AG09319 (cell line): ENCODE results near the gene ZNF518B.

Experiments
- DNase-seq: peaks from one replicate; pipeline ENCODE4 v3.0.0-alpha.2; 2010; ENCODE audit warnings: low read depth; ENCODE audit errors: extremely low read depth
- TF ChIP-seq, protein P1 (sequence below): IDR thresholded peaks from 2 replicates; pipeline ENCODE4 v1.5.1; 2011; ENCODE audit warnings: low read depth, mild to moderate bottlenecking, inconsistent platforms, low read length, moderate library complexity

The ZNF518B gene

DNA sequence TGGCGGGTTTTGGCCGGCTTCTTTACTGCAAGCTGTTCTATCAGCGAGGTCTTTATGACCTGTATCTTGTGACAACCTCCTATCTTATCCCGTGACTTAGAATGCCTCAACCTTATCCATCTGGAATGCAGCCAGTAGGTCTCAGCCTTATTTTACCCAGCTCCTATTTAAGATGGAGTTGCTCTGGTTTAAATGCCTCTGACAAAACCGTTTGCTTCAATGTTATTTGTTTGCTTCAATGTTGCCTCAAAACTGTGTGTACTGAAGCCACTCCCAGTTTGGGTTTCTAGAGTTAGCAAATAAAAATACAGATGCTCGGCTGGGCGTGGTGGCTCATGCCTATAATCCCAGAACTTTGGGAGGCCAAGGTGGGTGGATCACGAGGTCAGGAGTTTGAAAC is 51.6 kb downstream of the ZNF518B start:
- TF ChIP-seq, protein P1, sequence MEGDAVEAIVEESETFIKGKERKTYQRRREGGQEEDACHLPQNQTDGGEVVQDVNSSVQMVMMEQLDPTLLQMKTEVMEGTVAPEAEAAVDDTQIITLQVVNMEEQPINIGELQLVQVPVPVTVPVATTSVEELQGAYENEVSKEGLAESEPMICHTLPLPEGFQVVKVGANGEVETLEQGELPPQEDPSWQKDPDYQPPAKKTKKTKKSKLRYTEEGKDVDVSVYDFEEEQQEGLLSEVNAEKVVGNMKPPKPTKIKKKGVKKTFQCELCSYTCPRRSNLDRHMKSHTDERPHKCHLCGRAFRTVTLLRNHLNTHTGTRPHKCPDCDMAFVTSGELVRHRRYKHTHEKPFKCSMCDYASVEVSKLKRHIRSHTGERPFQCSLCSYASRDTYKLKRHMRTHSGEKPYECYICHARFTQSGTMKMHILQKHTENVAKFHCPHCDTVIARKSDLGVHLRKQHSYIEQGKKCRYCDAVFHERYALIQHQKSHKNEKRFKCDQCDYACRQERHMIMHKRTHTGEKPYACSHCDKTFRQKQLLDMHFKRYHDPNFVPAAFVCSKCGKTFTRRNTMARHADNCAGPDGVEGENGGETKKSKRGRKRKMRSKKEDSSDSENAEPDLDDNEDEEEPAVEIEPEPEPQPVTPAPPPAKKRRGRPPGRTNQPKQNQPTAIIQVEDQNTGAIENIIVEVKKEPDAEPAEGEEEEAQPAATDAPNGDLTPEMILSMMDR, result no peak
- no peak for DNase-seq

DNA sequence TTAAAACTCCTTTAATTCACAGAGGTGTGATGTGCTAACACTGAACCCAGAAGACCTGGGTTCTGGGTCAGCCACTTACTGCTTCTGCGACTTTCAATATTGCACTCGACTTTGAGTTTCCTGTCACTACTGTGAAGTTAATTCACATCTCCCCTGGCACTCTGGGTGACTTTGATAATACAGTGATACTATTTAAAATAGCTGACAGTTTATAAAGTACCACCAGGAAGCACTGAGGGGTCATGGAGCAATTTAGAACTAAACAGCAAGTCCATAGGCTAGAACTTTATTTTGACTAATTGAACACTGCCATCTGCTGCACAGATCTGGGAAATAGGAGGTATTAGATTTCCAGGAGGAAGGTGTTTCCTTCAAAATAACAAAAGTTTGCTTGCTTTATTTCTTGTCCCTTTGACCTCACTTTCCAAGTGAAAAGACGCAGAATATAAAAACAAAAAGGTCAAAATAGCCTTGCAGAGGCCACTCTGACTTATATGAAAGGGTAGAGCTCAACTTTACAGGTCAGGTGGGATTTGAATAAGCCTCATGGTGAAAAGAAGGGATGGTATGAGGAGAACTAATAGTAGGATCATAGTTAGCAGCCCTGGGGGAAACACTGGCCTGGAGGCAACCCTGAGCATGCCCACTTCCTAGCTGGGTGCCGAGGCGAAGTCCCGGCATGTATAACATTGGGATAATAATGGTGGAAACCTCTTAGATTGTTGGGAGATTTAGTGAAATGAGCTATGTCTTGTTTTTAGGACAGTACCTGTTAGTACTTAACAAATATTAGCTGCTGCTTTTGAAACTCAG is 53.4 kb downstream of the ZNF518B start:
- TF ChIP-seq, protein P1, result peak; percentile 38
- DNase-seq, result no peak

- no peak for DNase-seq
Observed at GRCh38 chr4:10395971-10396580, 61.1 kb downstream of the ZNF518B start.

More at GRCh38 chr4:10395971-10396580, 61.1 kb downstream of the ZNF518B start:
- TF ChIP-seq, protein P1, result no peak
